MV-4-11 (cell line): ENCODE data around the gene SNED1.
A peak's percentile ranks its signal among the peaks of the same experiment; 100 is the strongest.

Source experiments
- DNase-seq: peaks from one replicate; lab custom pipeline; 2025; lab: John Stamatoyannopoulos, UW

SNED1 gene

DNA sequence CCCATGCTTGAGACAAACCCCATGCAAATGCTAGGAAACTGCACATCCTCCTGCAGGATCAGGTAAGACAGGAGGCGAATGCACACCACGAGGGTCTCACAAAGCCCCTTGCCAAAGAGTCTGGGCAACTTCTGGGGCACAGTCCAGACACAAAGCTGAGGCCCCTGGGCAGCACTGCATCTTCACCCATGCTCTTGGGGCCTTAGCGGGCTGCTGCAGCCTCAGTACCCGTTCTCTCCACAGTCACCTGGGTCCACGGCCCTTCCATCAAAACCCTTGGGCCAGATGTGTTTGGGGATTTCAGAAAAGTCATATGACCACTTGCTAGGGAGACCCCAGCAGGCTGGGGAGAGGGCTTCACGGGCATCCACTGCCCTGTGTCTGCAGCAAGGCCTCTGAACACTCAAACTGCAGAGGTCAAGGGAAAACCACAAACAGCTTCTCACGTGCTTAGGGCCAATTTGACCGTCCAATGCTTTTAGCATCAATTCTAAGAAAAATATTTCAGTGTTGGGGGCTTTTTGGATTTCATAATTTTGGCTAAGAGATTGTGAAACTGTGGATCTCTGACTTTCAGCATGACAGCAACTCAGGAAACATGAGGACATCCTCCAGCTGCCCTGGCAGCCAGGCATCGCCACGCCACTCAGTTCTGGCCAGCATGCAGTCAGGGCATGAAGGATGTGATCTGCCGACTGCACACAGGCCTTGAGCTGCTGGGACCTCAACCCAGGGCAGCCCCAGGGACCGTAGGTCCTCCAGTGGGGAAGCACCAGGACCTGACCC is 130.9 kb downstream of the SNED1 start:
- peak; percentile 93 for DNase-seq

- no peak for DNase-seq
Observed at GRCh38 chr2:241130316-241130715, 131.9 kb downstream of the SNED1 start.

DNA sequence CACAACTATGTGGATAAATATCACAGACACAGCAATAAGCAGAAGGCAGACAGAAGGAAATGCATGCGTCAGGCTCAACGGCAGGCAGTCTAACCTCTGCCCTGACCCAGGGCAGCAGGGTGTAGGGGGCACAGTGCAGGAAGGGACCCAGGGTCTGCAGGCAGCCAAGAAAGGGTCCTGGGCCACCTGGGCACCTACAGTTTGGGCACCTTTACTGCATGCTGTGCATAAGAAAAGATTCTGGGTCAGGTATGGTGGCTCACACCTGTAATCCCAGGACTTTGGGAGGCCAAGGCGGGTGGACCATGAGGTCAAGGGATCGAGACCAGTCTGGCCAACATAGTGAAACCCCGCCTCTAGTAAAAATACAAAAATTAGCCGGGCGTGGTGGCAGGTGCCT is 133.1 kb downstream of the SNED1 start:
- DNase-seq, result no peak

- no peak for DNase-seq
Observed at GRCh38 chr2:241132538-241133435, 134.4 kb downstream of the SNED1 start.

GRCh38 chr2:241133436-241133820 is 135.0 kb downstream of the SNED1 start:
- no peak for DNase-seq

DNA sequence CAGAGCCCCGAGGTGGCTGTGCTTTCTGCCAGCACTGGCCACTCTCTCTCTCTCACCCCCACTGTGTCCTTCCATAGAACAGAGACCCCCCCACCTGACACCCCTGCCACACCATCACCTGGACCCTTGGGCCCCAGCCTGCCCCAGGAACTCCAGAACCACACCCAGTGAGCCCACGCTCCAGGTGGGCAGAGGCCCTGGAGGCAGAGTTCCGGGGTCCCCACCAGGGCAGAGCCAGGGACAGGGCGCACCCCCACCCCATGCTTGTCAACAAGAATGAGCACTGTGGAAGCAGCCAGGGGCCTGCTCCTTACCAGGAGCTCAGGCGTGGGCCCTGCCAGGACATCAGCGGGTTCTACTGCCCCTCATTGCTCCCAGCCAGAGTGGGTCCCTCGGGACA is 136.3 kb downstream of the SNED1 start:
- DNase-seq, result no peak

GRCh38 chr2:241135737-241136136 is 137.3 kb downstream of the SNED1 start:
- no peak for DNase-seq

GRCh38 chr2:241136191-241136590 is 137.8 kb downstream of the SNED1 start:
- no peak for DNase-seq

- DNase-seq, result no peak
Observed at GRCh38 chr2:241136661-241137260, 138.3 kb downstream of the SNED1 start.

DNA sequence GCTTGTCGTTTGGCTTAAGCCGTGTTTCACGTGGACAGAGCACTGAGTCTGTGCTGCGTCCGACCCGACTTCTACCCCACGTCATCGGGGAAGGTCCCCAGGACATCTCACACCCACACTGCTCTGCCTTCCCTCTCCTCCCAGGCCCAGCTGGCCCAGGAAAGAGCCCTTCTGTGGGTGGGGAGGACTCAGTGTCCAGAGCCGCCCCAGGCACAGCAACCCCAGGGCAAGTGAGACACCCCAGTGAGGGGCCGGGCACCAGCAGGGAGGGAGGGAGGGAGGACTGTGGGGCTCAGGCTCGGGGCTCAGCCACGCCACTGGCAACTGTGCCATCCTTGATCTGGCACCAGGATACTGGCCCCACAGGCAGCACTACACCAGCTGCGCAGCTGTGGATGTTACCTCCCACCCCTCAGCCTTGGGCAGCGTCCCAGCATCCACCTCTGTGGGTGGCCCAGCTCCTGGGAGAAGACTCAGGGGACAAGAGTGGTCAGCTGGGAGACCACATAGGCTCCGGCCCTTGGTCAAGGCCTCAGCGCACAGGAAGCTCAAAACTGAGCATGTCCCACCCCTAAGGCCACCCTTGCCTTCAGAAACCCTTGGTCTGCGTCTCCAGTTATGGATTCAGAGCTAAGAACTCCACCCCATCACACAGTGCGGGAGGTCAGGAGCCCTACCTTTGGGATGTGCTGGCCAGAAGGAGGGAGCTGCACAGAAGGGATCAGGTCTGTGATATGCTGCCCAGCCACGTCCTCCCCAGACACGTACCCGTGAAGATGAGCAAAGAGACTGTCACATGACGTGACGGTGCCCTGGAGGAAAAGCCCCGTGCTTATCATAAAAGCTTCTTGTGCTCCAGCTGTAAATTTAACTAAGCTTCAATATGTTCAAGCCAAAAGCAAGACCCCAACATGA is 139.1 kb downstream of the SNED1 start:
- no peak for DNase-seq

DNA sequence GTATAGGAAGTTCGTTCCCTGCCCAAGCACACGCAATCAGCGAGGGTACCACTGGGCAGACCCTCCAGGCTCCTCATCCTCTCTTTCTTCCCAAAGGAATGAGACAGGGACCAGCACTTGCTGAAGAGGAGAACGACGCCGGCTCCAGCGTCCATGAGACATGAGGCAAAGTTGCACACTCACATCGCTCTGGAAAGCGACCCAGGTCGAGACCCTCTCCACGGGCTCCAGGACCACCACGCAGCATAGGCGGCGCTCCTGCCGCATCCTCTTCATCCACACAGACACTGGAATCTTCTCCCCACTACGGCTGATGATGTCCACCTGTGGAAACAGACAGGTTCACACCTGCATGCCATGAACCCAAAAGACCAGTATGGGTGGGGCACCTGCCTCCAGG is 140.1 kb downstream of the SNED1 start:
- DNase-seq, result no peak

- no peak for DNase-seq
Observed at GRCh38 chr2:241139531-241140444, 141.4 kb downstream of the SNED1 start.

DNA sequence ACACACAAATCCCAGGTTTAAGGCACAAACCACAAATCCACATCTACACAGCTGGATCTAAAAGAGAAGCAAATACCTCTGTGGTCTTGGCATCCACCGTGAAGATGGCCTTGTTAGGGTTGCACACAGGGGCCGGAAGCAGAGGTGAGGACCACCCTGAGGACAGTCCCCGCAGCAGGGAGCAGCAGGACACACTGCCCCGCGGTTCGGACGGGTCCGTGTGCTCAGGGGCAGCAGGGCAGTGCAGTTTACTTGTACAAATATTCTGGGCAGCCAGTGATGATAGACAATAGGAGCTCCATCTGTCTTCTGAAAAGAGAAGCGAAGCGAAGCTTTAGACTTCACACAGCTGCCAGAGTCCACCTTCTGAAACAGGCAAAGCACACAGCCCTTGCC is 142.0 kb downstream of the SNED1 start:
- no peak for DNase-seq

GRCh38 chr2:241141214-241141770 is 142.9 kb downstream of the SNED1 start:
- no peak for DNase-seq

DNA sequence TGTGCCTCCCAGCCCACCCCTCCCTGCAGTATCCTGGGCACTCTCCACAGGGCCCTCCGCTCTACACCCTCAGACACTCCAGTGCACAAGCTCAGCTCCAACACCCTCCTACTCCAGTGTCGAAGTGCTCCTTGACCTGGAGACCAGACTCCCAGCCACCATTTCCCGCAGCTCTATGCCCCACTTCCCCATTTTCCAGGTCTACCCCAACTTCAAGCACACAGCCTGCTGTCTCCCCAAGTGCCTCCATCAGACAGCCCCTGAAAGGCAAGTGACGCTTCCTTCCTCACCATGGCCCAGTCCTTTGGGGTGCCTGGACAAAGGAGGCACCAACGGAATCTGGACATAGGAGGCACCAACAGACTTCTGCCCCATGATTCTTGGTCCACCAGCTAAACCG is 143.6 kb downstream of the SNED1 start:
- no peak for DNase-seq

GRCh38 chr2:241142593-241142992 is 144.2 kb downstream of the SNED1 start:
- no peak for DNase-seq
